Activated T-cell treated with anti-CD3 and anti-CD28 coated beads, Interleukin-2, amount 50 U/mL, for 1 hour (primary cell): ENCODE results near the gene NUDT3.
"Not testable (repeated sequence)": the region's sequence is repeated elsewhere in the genome, so short reads cannot be mapped to it uniquely, and the experiment has no call there.

Experiments used
- DNase-seq: peaks from one replicate; pipeline ENCODE4 v3.0.0-alpha.2; 2020

NUDT3 gene

GRCh38 chr6:34284563-34285447, 107.7 kb downstream of the NUDT3 start:
- no peak for DNase-seq

GRCh38 chr6:34281702-34282334, 110.7 kb downstream of the NUDT3 start:
- no peak for DNase-seq

- DNase-seq, result no peak
These were observed 112.3 kb downstream of the NUDT3 start for GRCh38 chr6:34280216-34280615.

GRCh38 chr6:34278833-34279232, 113.6 kb downstream of the NUDT3 start:
- no peak for DNase-seq

- DNase-seq, result no peak
These were observed 114.7 kb downstream of the NUDT3 start for GRCh38 chr6:34277763-34278112.

GRCh38 chr6:34276881-34277762, 115.3 kb downstream of the NUDT3 start:
- no peak for DNase-seq

- no peak for DNase-seq
These were observed 116.3 kb downstream of the NUDT3 start for GRCh38 chr6:34276191-34276590.

GRCh38 chr6:34275128-34275804, 117.2 kb downstream of the NUDT3 start:
- DNase-seq, result no peak

GRCh38 chr6:34274129-34274528, 118.3 kb downstream of the NUDT3 start:
- no peak for DNase-seq

- no peak for DNase-seq
These were observed 119.1 kb downstream of the NUDT3 start for GRCh38 chr6:34273242-34273805.

GRCh38 chr6:34272013-34272926, 120.2 kb downstream of the NUDT3 start:
- DNase-seq, result no peak

GRCh38 chr6:34269658-34270341, 122.7 kb downstream of the NUDT3 start:
- DNase-seq, result not testable (repeated sequence)

- DNase-seq, result not testable (repeated sequence)
These were observed 123.3 kb downstream of the NUDT3 start for GRCh38 chr6:34269132-34269531.

- no peak for DNase-seq
These were observed 124.7 kb downstream of the NUDT3 start for GRCh38 chr6:34267746-34268145.

- DNase-seq, result not testable (repeated sequence)
These were observed 129.0 kb downstream of the NUDT3 start for GRCh38 chr6:34263484-34263883.

- no peak for DNase-seq
These were observed 131.7 kb downstream of the NUDT3 start for GRCh38 chr6:34260576-34261267.

- DNase-seq, result no peak
These were observed 132.9 kb downstream of the NUDT3 start for GRCh38 chr6:34259529-34260069.

- DNase-seq, result not testable (repeated sequence)
These were observed 140.1 kb downstream of the NUDT3 start for GRCh38 chr6:34252395-34252794.

- DNase-seq, result no peak
These were observed 142.8 kb downstream of the NUDT3 start for GRCh38 chr6:34249469-34250261.
